Measurements from ENCODE around the gene NEK2. TPM values are rescaled to one million over a fixed set of nuclear protein-coding genes. Genes with fewer than 3 reads are reported as not detected.
"Not testable (repeated sequence)": the region's sequence is repeated elsewhere in the genome, so short reads cannot be mapped to it uniquely, and the experiment has no call there.

The NEK2 gene
- total RNA-seq, 1 donor from 2014 or later: 0.49 TPM

- intact Hi-C loops (cut with DNase I): loop anchor here (10.0 kb wide), 2 partner anchors 136 to 336 kb away; partner anchors contain the start of genes DTL, INTS7 and LPGAT1
- DNase-seq (ENCODE audit: low spot score) (peak; percentile 88), ATAC-seq (peak; percentile 91)
These were observed 23.0 kb upstream of the NEK2 start for GRCh38 chr1:211698161-211699026.

GRCh38 chr1:211697356-211697755 lies 21.9 kb upstream of the NEK2 start:
- intact Hi-C loops (cut with DNase I): loop anchor here (10.0 kb wide), 2 partner anchors 137 to 337 kb away; partner anchors contain the start of genes DTL, INTS7 and LPGAT1
- ATAC-seq (no peak), DNase-seq (ENCODE audit: low spot score) (no peak)

GRCh38 chr1:211695135-211695816 lies 19.9 kb upstream of the NEK2 start:
- intact Hi-C loops (cut with DNase I): loop anchor here (10.0 kb wide), 2 partner anchors 140 to 340 kb away; partner anchors contain the start of genes DTL, INTS7 and LPGAT1
- ATAC-seq: no peak
- DNase-seq (ENCODE audit: low spot score): no peak

GRCh38 chr1:211693911-211694310 lies 18.5 kb upstream of the NEK2 start:
- intact Hi-C loops (cut with DNase I): loop anchor here (10.0 kb wide), 2 partner anchors 141 to 341 kb away; partner anchors contain the start of genes DTL, INTS7 and LPGAT1
- not testable (repeated sequence) for DNase-seq (ENCODE audit: low spot score); ATAC-seq

- intact Hi-C loops (cut with DNase I): no loop called here
- DNase-seq (ENCODE audit: low spot score): no peak
- ATAC-seq: no peak
These were observed 13.0 kb upstream of the NEK2 start for GRCh38 chr1:211688421-211688820.

- intact Hi-C loops (cut with DNase I): no loop called here
- ATAC-seq (no peak), DNase-seq (ENCODE audit: low spot score) (no peak)
These were observed 12.2 kb upstream of the NEK2 start for GRCh38 chr1:211687462-211688215.

- intact Hi-C loops (cut with DNase I): no loop called here
- ATAC-seq (no peak), DNase-seq (ENCODE audit: low spot score) (no peak)
These were observed 10.4 kb upstream of the NEK2 start for GRCh38 chr1:211685823-211686222.

GRCh38 chr1:211684791-211685190 lies 9.4 kb upstream of the NEK2 start:
- no peak for ATAC-seq
- no peak for DNase-seq (ENCODE audit: low spot score)
- intact Hi-C loops (cut with DNase I): no loop called here

- no peak for ATAC-seq
- intact Hi-C loops (cut with DNase I): no loop called here
- DNase-seq (ENCODE audit: low spot score): no peak
These were observed 8.9 kb upstream of the NEK2 start for GRCh38 chr1:211684331-211684730.

GRCh38 chr1:211683396-211684297 lies 8.2 kb upstream of the NEK2 start:
- no peak for DNase-seq (ENCODE audit: low spot score)
- intact Hi-C loops (cut with DNase I): no loop called here
- ATAC-seq: no peak

- intact Hi-C loops (cut with DNase I); DNase-seq (ENCODE audit: low spot score); ATAC-seq: not testable (repeated sequence)
These were observed 6.8 kb upstream of the NEK2 start for GRCh38 chr1:211682186-211682585.

- intact Hi-C loops (cut with DNase I): no loop called here
- DNase-seq (ENCODE audit: low spot score): peak; percentile 72
- ATAC-seq: peak; percentile 93
These were observed 5.4 kb upstream of the NEK2 start for GRCh38 chr1:211680752-211681327.

GRCh38 chr1:211677659-211678058 lies 2.2 kb upstream of the NEK2 start:
- intact Hi-C loops (cut with DNase I): no loop called here
- DNase-seq (ENCODE audit: low spot score) (no peak), ATAC-seq (no peak)

- DNase-seq (ENCODE audit: low spot score): no peak
- intact Hi-C loops (cut with DNase I): no loop called here
- ATAC-seq: no peak
These were observed 1.3 kb upstream of the NEK2 start for GRCh38 chr1:211676761-211677160.

- DNase-seq (ENCODE audit: low spot score) (no peak), ATAC-seq (no peak)
- intact Hi-C loops (cut with DNase I): no loop called here
These were observed 724 bp upstream of the NEK2 start for GRCh38 chr1:211676106-211676583.

GRCh38 chr1:211667065-211667617 lies 8.3 kb downstream of the NEK2 start:
- DNase-seq (ENCODE audit: low spot score) (no peak), ATAC-seq (no peak)
- intact Hi-C loops (cut with DNase I): no loop called here

GRCh38 chr1:211660718-211661222 lies 14.7 kb downstream of the NEK2 start:
- DNase-seq (ENCODE audit: low spot score): no peak
- no peak for ATAC-seq
- intact Hi-C loops (cut with DNase I): no loop called here
